HL-60/S4 treated with retinoic acid at 250 ng/mL for 4 days and 3 days (cell line): ENCODE results near the gene DDX55.
"Not testable (repeated sequence)": the region's sequence is repeated elsewhere in the genome, so short reads cannot be mapped to it uniquely, and the experiment has no call there.

Source experiments
- in situ Hi-C: fragments of 300-500 bp; cut with MboI; formaldehyde crosslinking; loops from 2 replicates; pipeline ENCODE4 v1.7.0; 2022; ENCODE audit warnings: low sequenced_read_pairs

Gene DDX55

GRCh38 chr12:123601602-123602489 is at the start of gene DDX55:
DDX55 (plus strand) TSS chr12:123602099; CDS start chr12:123602149, 50 bp downstream.
- in situ Hi-C loops: no loop called here

GRCh38 chr12:123554136-123554535 is 47.8 kb upstream of the DDX55 start:
- in situ Hi-C loops: not testable (repeated sequence)

- in situ Hi-C loops: not testable (repeated sequence)
Observed at GRCh38 chr12:123554843-123555242, 47.1 kb upstream of the DDX55 start.

- in situ Hi-C loops: not testable (repeated sequence)
Observed at GRCh38 chr12:123558487-123558886, 43.4 kb upstream of the DDX55 start.

- in situ Hi-C loops: no loop called here
Observed at GRCh38 chr12:123559468-123559867, 42.4 kb upstream of the DDX55 start.

GRCh38 chr12:123571343-123571813 is 30.5 kb upstream of the DDX55 start:
- in situ Hi-C loops: no loop called here

GRCh38 chr12:123572391-123572790 is 29.5 kb upstream of the DDX55 start:
- in situ Hi-C loops: no loop called here

- in situ Hi-C loops: no loop called here
Observed at GRCh38 chr12:123573870-123574269, 28.0 kb upstream of the DDX55 start.

- in situ Hi-C loops: no loop called here
Observed at GRCh38 chr12:123576611-123577010, 25.3 kb upstream of the DDX55 start.

GRCh38 chr12:123578243-123578642 is 23.7 kb upstream of the DDX55 start:
- in situ Hi-C loops: no loop called here

GRCh38 chr12:123578829-123579228 is 23.1 kb upstream of the DDX55 start:
- in situ Hi-C loops: not testable (repeated sequence)

- in situ Hi-C loops: no loop called here
Observed at GRCh38 chr12:123580772-123581171, 21.1 kb upstream of the DDX55 start.

- in situ Hi-C loops: no loop called here
Observed at GRCh38 chr12:123591702-123592481, 10.0 kb upstream of the DDX55 start.

- in situ Hi-C loops: no loop called here
Observed at GRCh38 chr12:123595729-123596128, 6.2 kb upstream of the DDX55 start.

- in situ Hi-C loops: no loop called here
Observed at GRCh38 chr12:123597100-123597499, 4.8 kb upstream of the DDX55 start.

- in situ Hi-C loops: no loop called here
Observed at GRCh38 chr12:123598522-123598921, 3.4 kb upstream of the DDX55 start.

GRCh38 chr12:123599310-123599709 is 2.6 kb upstream of the DDX55 start:
- in situ Hi-C loops: no loop called here

GRCh38 chr12:123599721-123600120 is 2.2 kb upstream of the DDX55 start:
- in situ Hi-C loops: no loop called here

- in situ Hi-C loops: no loop called here
Observed at GRCh38 chr12:123602651-123603195, 824 bp downstream of the DDX55 start.

GRCh38 chr12:123603495-123603894 is 1.6 kb downstream of the DDX55 start:
- in situ Hi-C loops: not testable (repeated sequence)

- in situ Hi-C loops: no loop called here
Observed at GRCh38 chr12:123607756-123608155, 5.9 kb downstream of the DDX55 start.
